SK-N-SH (cell line): ENCODE measurements around the gene ILDR1. TPM values are rescaled to one million over a fixed set of nuclear protein-coding genes. Genes with fewer than 3 reads are reported as not detected.

ENCODE experiments used
- CTCF ChIA-PET: fragments of 300-600, 350-600 bp; formaldehyde crosslinking; extraction: SDS; loops from one replicate; lab custom pipeline; 2021; lab: Yijun Ruan, JAX
- POLR2A ChIA-PET: fragments of 350-600 bp; sonication (Branson Sonifier 250); formaldehyde crosslinking; extraction: SDS; loops from one replicate; lab custom pipeline; 2020; ENCODE audit warnings: antibody characterized with exemption, inconsistent platforms; lab: Yijun Ruan, JAX
- DNase-seq: peaks from one replicate; pipeline ENCODE4 v3.0.0; 2012
- H2AFZ ChIP-seq: fragments of 200-600 bp; sonication (generic); 2 replicates; pipeline ENCODE4 v1.8.1; 2016; ENCODE audit warnings: antibody characterized with exemption, mild to moderate bottlenecking, low read depth
- H3F3A ChIP-seq: fragments of 200-600 bp; sonication (generic); replicated peaks from 2 replicates; pipeline ENCODE3; 2016; ENCODE audit warnings: antibody characterized with exemption, mild to moderate bottlenecking; ENCODE audit not compliant: insufficient read depth
- H3K27ac ChIP-seq, 2 experiments: fragments of 200-500 bp in 1 of 2; fragments of 200-600 bp in 1 of 2; sonication (Bioruptor generic) in 1 of 2; sonication (generic), shearing (Covaris generic) in 1 of 2; 2 replicates each; pipeline versions ENCODE4 v1.5.1 to v1.6.1; 2014 to 2016; ENCODE audit warnings: low read depth in 2 of 2, inconsistent platforms in 1 of 2, low read length in 1 of 2, mild to moderate bottlenecking in 1 of 2, mixed read lengths in 1 of 2
- H3K27me3 ChIP-seq: fragments of 200-600 bp; sonication (generic), shearing (Covaris generic); 2 replicates; pipeline ENCODE4 v1.6.1; 2016; ENCODE audit warnings: mixed run types; ENCODE audit not compliant: insufficient read depth
- H3K36me3 ChIP-seq, 2 experiments: fragments of 200-500 bp in 1 of 2; fragments of 200-600 bp in 1 of 2; sonication (Bioruptor generic) in 1 of 2; sonication (generic) in 1 of 2; replicated peaks in 1 of 2; 2 replicates each; pipeline versions ENCODE3 to v1.5.1; 2014 to 2016; ENCODE audit warnings: low read length in 1 of 2, mild to moderate bottlenecking in 1 of 2; ENCODE audit not compliant: insufficient read depth in 2 of 2, control insufficient read depth in 1 of 2
- H3K4me1 ChIP-seq, 2 experiments: fragments of 200-500 bp in 1 of 2; fragments of 200-600 bp in 1 of 2; sonication (Bioruptor generic) in 1 of 2; sonication (generic), shearing (Covaris generic) in 1 of 2; 2 replicates each; pipeline versions ENCODE4 v1.5.1 to v1.6.1; 2014 to 2016; ENCODE audit warnings: low read depth in 1 of 2, low read length in 1 of 2, mixed run types in 1 of 2; ENCODE audit not compliant: insufficient read depth in 2 of 2, control insufficient read depth in 1 of 2
- H3K4me2 ChIP-seq: fragments of 200-600 bp; sonication (generic), shearing (Covaris generic); 2 replicates; pipeline ENCODE4 v1.6.1; 2017; ENCODE audit warnings: mixed run types
- H3K4me3 ChIP-seq, 2 experiments: fragments of 200-500 bp in 1 of 2; fragments of 200-600 bp in 1 of 2; sonication (Bioruptor generic) in 1 of 2; sonication (generic), shearing (Covaris generic) in 1 of 2; 2 replicates each; pipeline versions ENCODE4 v1.5.1 to v1.8.1; 2014 to 2016; ENCODE audit warnings: low read depth in 2 of 2, inconsistent platforms in 1 of 2, low read length in 1 of 2, mild to moderate bottlenecking in 1 of 2, mixed read lengths in 1 of 2, moderate library complexity in 1 of 2
- H3K79me2 ChIP-seq: fragments of 200-600 bp; sonication (generic); 2 replicates; pipeline ENCODE4 v1.8.1; 2017; ENCODE audit warnings: mild to moderate bottlenecking; ENCODE audit not compliant: insufficient read depth
- H3K9ac ChIP-seq: fragments of 200-600 bp; sonication (generic); 2 replicates; pipeline ENCODE4 v1.6.1; 2017; ENCODE audit warnings: mixed run types
- H3K9me2 ChIP-seq: fragments of 200-600 bp; sonication (generic); 2 replicates; pipeline ENCODE4 v1.6.1; 2017; ENCODE audit warnings: mixed run types
- H3K9me3 ChIP-seq: fragments of 200-600 bp; sonication (generic); 2 replicates; pipeline ENCODE4 v1.6.1; 2017; ENCODE audit warnings: mixed run types, mild to moderate bottlenecking, moderate library complexity
- H4K20me1 ChIP-seq: fragments of 200-600 bp; sonication (generic); 2 replicates; pipeline ENCODE4 v1.6.1; 2017; ENCODE audit warnings: mild to moderate bottlenecking, mixed run types; ENCODE audit not compliant: insufficient read depth
- ELF1 ChIP-seq: IDR thresholded peaks from 2 replicates; pipeline ENCODE4 v1.4.0; 2012
- EP300 ChIP-seq, 2 experiments: IDR thresholded peaks; 2 replicates each; pipeline versions ENCODE4 v1.4.0 to v1.6.1; 2012; ENCODE audit warnings: borderline replicate concordance in 1 of 2, low read depth in 1 of 2, low read length in 1 of 2
- FOSL2 ChIP-seq: IDR thresholded peaks from 2 replicates; pipeline ENCODE4 v1.4.0; 2012; ENCODE audit warnings: low read depth, mild to moderate bottlenecking, moderate library complexity, borderline replicate concordance
- FOXJ3 ChIP-seq: sonication (generic); formaldehyde crosslinking; IDR thresholded peaks from 2 replicates; pipeline ENCODE4 v1.5.1; 2020; ENCODE audit warnings: mild to moderate bottlenecking, missing genetic modification reagents
- FOXM1 ChIP-seq: IDR thresholded peaks from 2 replicates; pipeline ENCODE4 v1.4.0; 2012; ENCODE audit warnings: low read depth, mild to moderate bottlenecking
- GATA2 ChIP-seq: sonication (generic); formaldehyde crosslinking; IDR thresholded peaks from 2 replicates; pipeline ENCODE4 v1.5.0; 2020; ENCODE audit warnings: mild to moderate bottlenecking, missing genetic modification reagents
- JUND ChIP-seq: IDR thresholded peaks from 2 replicates; pipeline ENCODE4 v1.4.0; 2012
- MEF2A ChIP-seq: IDR thresholded peaks from 2 replicates; pipeline ENCODE4 v1.4.0; 2012; ENCODE audit warnings: low read depth, borderline replicate concordance
- MXI1 ChIP-seq: IDR thresholded peaks from 2 replicates; pipeline ENCODE4 v1.6.1; 2012; ENCODE audit warnings: mild to moderate bottlenecking, low read depth, low read length, improper control_type of control experiment
- RCOR1 ChIP-seq: fragments of 150-350 bp; IDR thresholded peaks from 2 replicates; pipeline ENCODE4 v1.6.1; 2017; ENCODE audit warnings: antibody characterized with exemption, low read length
- RFX5 ChIP-seq: IDR thresholded peaks from 2 replicates; pipeline ENCODE4 v1.6.1; 2012; ENCODE audit warnings: mild to moderate bottlenecking, improper control_type of control experiment, low read length
- SMC3 ChIP-seq: IDR thresholded peaks from 2 replicates; pipeline ENCODE4 v1.6.1; 2012; ENCODE audit warnings: low read depth, low read length, improper control_type of control experiment
- TAF1 ChIP-seq: IDR thresholded peaks from 2 replicates; pipeline ENCODE4 v1.6.1; 2012; ENCODE audit warnings: low read depth, mild to moderate bottlenecking, low read length, moderate library complexity, borderline replicate concordance
- WGBS: methylation state at CpG from one replicate; pipeline ENCODE4 v1.1.6; 2017; ENCODE audit warnings: low lambda C conversion rate; 5-methylcytosine and 5-hydroxymethylcytosine counted together
- polyA plus RNA-seq, 3 experiments: library from polyadenylated mRNA; depleted of rRNA; stranded (reverse); fragments of >200 nt; gene quantifications; 2 replicates each; pipeline ENCODE4 v1.2.3, GENCODE V29; 2012
- TF ChIP-seq, protein P1 (sequence below): IDR thresholded peaks from 2 replicates; pipeline ENCODE4 v1.4.0; 2012; ENCODE audit warnings: low read depth
- TF ChIP-seq, protein P2 (sequence below): IDR thresholded peaks from 2 replicates; pipeline ENCODE4 v1.4.0; 2012; ENCODE audit warnings: low read depth, borderline replicate concordance
- TF ChIP-seq, protein P3 (sequence below): fragments of 200-600 bp; sonication (generic); IDR thresholded peaks from 2 replicates; pipeline ENCODE4 v1.6.1; 2017; ENCODE audit warnings: antibody characterized with exemption, mild to moderate bottlenecking, moderate library complexity
- TF ChIP-seq, protein P4 (sequence below): fragments of 150-350 bp; IDR thresholded peaks from 2 replicates; pipeline ENCODE4 v1.6.1; 2017; ENCODE audit warnings: antibody characterized with exemption, low read length, low read depth, borderline replicate concordance
- TF ChIP-seq, protein P5 (sequence below): fragments of 150-350 bp; IDR thresholded peaks from 2 replicates; pipeline ENCODE4 v1.6.1; 2016; ENCODE audit warnings: mild to moderate bottlenecking, low read depth, low read length

The ILDR1 gene
- polyA plus RNA-seq, 1 of the 3 experiments (the other 2 are of a cell fraction): 0.02 TPM

DNA sequence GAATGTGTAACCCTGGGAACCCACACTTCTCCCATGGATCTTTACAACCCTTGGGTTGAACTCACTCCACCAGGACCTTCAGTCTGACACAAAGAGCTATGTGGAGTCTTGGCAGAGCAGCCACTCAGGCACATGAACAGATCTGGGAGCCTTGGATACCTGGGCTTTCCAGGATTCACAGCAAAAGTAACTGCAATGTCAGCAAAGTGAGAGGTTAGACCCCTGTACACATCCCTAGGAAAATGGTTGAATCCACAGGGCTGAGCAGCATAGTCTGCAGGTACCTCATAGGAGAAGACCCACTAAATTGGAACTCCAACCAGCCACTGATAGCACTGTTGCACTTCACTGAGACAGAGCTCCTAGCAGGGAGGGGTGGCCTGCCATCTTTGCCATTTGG, 59.6 kb downstream of the ILDR1 start:
- H2AFZ ChIP-seq: no peak overlapping the region
- H3K79me2 ChIP-seq: no peaks in the 10 kb centered on the region
- TF ChIP-seq, protein P1, sequence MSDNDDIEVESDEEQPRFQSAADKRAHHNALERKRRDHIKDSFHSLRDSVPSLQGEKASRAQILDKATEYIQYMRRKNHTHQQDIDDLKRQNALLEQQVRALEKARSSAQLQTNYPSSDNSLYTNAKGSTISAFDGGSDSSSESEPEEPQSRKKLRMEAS: no peak
- no peak for TF ChIP-seq MXI1
- no peaks in the 10 kb centered on the region for H3F3A ChIP-seq
- H3K27me3 ChIP-seq: no peaks in the 10 kb centered on the region
- no peak for DNase-seq
- H3K36me3 ChIP-seq: no peaks in the 10 kb centered on the region
- no peaks in the 10 kb centered on the region for H4K20me1 ChIP-seq
- no peak overlapping the region for H3K9ac ChIP-seq
- H3K27ac ChIP-seq: no peak overlapping the region
- H3K9me3 ChIP-seq: no peaks in the 10 kb centered on the region
- no peaks in the 10 kb centered on the region for H3K9me2 ChIP-seq
- CTCF ChIA-PET: interaction anchor here (2.0 kb wide), 1 partner anchor 33 kb away, joined by 6 read pairs; no protein-coding TSS in a partner anchor
- no peak overlapping the region for H3K4me3 ChIP-seq
- no peaks in the 10 kb centered on the region for H3K4me1 ChIP-seq
- POLR2A ChIA-PET: no interaction called here
- no peak overlapping the region for H3K4me2 ChIP-seq

DNA sequence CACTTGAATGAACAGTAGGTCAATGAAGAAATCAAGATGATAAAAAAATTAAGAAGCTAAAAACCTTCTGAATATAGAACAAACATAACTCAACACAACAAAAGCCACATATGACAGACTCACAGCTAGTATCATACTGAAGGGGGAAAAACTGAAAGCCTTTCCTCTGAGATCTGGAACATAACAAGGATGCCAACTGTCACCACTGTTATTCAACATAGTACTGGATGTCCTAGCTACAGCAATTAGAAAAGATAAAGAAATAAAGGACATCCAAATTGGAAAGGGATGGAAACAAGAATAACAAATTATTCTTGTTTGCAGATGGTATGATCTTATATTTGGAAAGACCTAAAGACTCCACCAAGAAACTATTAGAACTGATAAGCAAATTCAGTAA, 60.8 kb downstream of the ILDR1 start:
- H3K4me1 ChIP-seq: no peaks in the 10 kb centered on the region
- no peaks in the 10 kb centered on the region for H4K20me1 ChIP-seq
- H3K4me2 ChIP-seq: no peak overlapping the region
- POLR2A ChIA-PET: no interaction called here
- no peak overlapping the region for H2AFZ ChIP-seq
- no peak overlapping the region for H3K9ac ChIP-seq
- H3K27me3 ChIP-seq: no peaks in the 10 kb centered on the region
- H3K36me3 ChIP-seq: no peaks in the 10 kb centered on the region
- no peak overlapping the region for H3K27ac ChIP-seq
- DNase-seq: no peak
- H3K9me3 ChIP-seq: no peaks in the 10 kb centered on the region
- no peak for TF ChIP-seq SMC3
- H3K9me2 ChIP-seq: no peaks in the 10 kb centered on the region
- no peak overlapping the region for H3K4me3 ChIP-seq
- H3K79me2 ChIP-seq: no peaks in the 10 kb centered on the region
- CTCF ChIA-PET: no interaction called here
- H3F3A ChIP-seq: no peaks in the 10 kb centered on the region

DNA sequence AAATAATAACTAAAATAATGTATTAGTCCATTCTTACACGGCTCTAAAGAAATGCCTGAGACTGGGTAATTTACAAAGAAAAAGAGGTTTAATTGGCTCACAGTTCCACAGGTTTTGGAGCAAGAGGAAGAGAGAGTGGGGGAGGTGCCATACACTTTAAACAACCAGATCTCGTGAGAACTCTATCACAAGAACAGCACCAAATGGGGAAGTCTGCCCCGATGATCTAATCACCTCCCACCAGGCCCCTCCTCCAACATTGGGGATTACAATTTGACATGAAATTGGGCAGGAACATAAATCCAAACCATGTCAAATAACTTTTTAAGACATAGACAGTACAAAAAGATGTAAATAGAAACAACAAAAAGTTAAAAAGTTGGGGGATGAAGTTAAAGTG, 63.2 kb downstream of the ILDR1 start:
- no peak overlapping the region for H3K9ac ChIP-seq
- POLR2A ChIA-PET: no interaction called here
- TF ChIP-seq FOXM1 (no peak), ELF1 (no peak), EP300 (IDR thresholded peaks at IDR 0.05; ENCODE audit: borderline replicate concordance in 1 of 2, low read depth in 1 of 2, low read length in 1 of 2) (no peak), FOSL2 (no peak), SMC3 (no peak), FOXJ3 (CRISPR knock-in tag) (no peak), MEF2A (no peak), RCOR1 (no peak), RFX5 (no peak), GATA2 (CRISPR knock-in tag) (no peak), TAF1 (no peak), JUND (no peak)
- TF ChIP-seq, protein P2, sequence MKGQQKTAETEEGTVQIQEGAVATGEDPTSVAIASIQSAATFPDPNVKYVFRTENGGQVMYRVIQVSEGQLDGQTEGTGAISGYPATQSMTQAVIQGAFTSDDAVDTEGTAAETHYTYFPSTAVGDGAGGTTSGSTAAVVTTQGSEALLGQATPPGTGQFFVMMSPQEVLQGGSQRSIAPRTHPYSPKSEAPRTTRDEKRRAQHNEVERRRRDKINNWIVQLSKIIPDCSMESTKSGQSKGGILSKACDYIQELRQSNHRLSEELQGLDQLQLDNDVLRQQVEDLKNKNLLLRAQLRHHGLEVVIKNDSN: no peak
- TF ChIP-seq, protein P3, sequence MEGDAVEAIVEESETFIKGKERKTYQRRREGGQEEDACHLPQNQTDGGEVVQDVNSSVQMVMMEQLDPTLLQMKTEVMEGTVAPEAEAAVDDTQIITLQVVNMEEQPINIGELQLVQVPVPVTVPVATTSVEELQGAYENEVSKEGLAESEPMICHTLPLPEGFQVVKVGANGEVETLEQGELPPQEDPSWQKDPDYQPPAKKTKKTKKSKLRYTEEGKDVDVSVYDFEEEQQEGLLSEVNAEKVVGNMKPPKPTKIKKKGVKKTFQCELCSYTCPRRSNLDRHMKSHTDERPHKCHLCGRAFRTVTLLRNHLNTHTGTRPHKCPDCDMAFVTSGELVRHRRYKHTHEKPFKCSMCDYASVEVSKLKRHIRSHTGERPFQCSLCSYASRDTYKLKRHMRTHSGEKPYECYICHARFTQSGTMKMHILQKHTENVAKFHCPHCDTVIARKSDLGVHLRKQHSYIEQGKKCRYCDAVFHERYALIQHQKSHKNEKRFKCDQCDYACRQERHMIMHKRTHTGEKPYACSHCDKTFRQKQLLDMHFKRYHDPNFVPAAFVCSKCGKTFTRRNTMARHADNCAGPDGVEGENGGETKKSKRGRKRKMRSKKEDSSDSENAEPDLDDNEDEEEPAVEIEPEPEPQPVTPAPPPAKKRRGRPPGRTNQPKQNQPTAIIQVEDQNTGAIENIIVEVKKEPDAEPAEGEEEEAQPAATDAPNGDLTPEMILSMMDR: no peak
- TF ChIP-seq, protein P4, sequence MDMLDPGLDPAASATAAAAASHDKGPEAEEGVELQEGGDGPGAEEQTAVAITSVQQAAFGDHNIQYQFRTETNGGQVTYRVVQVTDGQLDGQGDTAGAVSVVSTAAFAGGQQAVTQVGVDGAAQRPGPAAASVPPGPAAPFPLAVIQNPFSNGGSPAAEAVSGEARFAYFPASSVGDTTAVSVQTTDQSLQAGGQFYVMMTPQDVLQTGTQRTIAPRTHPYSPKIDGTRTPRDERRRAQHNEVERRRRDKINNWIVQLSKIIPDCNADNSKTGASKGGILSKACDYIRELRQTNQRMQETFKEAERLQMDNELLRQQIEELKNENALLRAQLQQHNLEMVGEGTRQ: no peak
- TF ChIP-seq, protein P5, sequence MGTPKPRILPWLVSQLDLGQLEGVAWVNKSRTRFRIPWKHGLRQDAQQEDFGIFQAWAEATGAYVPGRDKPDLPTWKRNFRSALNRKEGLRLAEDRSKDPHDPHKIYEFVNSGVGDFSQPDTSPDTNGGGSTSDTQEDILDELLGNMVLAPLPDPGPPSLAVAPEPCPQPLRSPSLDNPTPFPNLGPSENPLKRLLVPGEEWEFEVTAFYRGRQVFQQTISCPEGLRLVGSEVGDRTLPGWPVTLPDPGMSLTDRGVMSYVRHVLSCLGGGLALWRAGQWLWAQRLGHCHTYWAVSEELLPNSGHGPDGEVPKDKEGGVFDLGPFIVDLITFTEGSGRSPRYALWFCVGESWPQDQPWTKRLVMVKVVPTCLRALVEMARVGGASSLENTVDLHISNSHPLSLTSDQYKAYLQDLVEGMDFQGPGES: no peak

More for the DNA sequence above, 63.2 kb downstream of the ILDR1 start:
- CTCF ChIA-PET: no interaction called here
- H3K9me2 ChIP-seq: no peaks in the 10 kb centered on the region
- H3F3A ChIP-seq: no peaks in the 10 kb centered on the region
- H4K20me1 ChIP-seq: no peaks in the 10 kb centered on the region
- H3K79me2 ChIP-seq: no peaks in the 10 kb centered on the region
- H3K4me3 ChIP-seq: no peak overlapping the region
- H3K4me1 ChIP-seq: no peaks in the 10 kb centered on the region
- no peaks in the 10 kb centered on the region for H3K27me3 ChIP-seq
- no peaks in the 10 kb centered on the region for H3K9me3 ChIP-seq
- no peaks in the 10 kb centered on the region for H3K36me3 ChIP-seq
- WGBS: 6% methylated on average over 3 of the region's 3 CpGs
- H2AFZ ChIP-seq: no peak overlapping the region
- no peak for DNase-seq
- H3K4me2 ChIP-seq: no peak overlapping the region
- no peak overlapping the region for H3K27ac ChIP-seq
